NCI-H82 treated with DMSO at 0.1 percent for 48 hours (cell line): Measurements from ENCODE around the gene MTSS2.
A peak's percentile ranks its signal among the peaks of the same experiment; 100 is the strongest.
"Not testable (repeated sequence)": the region's sequence is repeated elsewhere in the genome, so short reads cannot be mapped to it uniquely, and the experiment has no call there.

Experiments used
- DNase-seq: peaks from one replicate; lab custom pipeline; 2025; ENCODE audit not compliant: unreplicated experiment; lab: John Stamatoyannopoulos, UW

The MTSS2 gene

GRCh38 chr16:70656712-70657263, 29.1 kb downstream of the MTSS2 start:
- DNase-seq = no peak

DNA sequence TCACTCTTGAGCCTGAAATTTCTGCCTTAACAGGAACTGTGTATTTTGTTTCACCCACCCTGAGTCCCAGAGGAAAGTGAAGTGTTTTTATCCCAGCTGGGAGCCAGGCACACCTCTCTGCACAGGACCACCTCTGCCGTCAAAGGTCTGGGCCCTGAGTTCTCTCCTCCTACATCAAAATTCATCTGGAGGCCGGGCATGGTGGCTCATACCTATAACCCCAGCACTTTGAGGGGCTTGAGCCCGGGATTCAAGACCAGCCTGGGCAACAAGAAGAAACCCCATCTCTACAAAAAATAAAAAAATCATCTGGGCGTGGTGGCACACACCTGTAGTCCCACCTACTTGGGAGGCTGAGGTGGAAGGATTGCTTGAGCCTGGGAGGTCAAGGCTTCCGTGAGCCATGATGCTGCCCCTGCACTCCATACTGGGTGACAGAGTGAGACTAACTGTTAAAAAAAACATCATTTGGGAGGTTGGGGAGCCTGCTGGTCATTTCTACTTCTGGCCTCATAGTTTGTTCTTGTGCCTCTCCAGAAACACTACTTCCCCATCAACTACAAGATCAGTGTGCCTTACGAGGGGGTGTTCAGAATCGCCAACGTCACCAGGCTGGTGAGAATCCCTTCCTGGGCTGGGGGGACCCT, 29.7 kb downstream of the MTSS2 start:
- no peak for DNase-seq

DNA sequence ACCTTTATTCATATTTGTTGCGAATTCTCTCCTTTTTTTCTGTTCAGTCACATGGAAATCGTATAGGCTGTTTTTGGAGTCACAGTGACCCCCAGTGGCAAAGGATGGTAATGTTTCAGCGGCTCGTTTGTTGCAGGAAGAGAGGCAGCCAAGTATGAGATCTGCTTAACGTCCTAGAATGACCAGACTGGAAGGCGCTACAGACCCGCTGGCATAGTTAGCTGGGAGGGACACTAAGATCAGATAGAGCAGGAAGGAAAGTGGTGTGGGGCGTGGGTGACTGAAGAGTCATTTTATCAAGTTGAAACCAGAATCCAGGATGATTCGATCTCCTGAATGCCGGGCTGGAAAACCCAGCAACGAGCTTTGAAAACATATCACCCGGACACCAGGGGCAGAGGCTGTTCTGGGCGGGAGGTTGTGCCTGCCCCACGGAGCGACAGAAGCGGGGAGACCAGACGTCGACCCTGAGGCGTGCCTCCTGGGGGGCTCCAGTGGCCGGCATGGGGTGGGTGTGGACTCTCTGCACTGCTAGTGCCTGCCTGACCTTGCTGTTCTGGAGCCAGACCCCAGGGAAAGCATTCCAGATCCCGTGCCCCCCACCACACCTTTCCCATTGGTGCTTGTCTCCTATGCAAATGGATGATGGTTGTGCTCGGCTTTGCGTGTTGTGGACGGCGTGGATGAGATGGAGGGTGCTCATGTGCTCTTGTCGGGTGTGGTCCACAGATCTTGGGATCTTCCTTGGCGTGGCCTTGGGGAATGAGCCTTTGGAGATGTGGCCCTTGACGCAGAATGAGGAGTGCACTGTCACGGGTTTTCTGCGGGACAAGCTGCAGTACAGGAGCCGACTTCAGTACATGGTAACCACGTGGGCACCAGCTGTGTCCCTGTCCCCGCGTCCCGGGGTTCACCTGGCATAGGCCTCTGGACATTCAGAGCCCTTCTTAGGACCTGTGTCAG, 31.8 kb downstream of the MTSS2 start:
- DNase-seq = peak; percentile 73

- no peak for DNase-seq
These were observed 32.4 kb downstream of the MTSS2 start for GRCh38 chr16:70653406-70653805.

- DNase-seq = no peak
These were observed 33.5 kb downstream of the MTSS2 start for GRCh38 chr16:70652322-70652721.

DNA sequence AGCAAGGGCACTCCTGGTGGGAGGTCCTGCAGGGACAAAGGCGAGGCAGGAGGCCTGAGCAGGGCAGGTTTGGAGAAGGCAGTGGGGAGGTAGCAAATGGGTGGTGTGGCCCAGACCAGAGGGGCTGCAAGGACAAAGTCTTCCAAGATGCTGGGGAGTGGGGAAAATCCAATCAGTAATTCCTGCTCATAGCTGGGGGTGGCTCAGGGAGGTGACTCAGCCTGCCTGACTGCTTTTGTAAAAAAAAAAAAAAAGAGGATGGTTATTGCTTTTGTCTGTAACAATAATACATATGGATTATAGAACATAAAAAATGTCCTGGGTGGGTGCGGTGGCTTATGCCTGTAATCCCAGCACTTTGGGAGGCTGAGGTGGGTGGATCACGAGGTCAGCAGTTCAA, 34.3 kb downstream of the MTSS2 start:
- no peak for DNase-seq

DNA sequence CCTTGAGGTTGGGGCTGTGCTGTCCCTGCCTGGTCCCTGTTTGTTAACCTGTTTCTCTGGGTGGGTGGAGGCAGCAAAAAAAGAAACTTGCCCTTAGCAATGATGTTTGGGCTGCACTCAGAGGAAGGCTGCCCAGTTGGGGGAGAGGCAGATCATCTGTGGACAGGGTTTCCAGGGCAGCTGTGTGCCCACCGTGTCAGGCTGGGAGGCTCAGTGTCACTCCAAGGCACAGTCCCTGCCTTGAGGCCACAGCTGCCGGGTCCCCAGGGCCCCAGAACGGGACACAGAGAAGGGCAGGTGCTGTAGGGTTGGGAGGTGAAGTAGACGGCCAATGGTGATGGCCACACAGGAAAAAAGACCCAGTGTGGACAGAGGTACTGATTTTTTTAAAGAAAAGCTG, 35.6 kb downstream of the MTSS2 start:
- no peak for DNase-seq

DNA sequence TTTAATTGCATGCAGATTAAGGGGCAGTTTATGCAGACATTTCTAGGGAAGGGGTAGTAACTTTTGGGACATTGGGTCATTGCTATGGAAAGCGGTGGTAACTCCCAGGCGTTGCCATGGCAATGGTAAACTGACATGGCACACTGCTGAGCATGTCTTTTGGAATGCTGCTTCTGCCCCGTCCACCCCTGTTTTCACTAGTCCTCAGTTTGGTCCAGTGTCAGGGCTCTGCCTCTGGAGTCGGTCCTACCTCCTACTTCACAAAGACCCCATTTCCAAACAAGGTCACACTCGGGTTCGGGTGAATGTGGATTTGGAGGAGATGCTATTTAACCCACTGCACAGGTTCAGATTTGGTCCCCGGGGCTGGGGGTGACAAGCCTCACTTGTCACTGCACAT, 36.6 kb downstream of the MTSS2 start:
- DNase-seq = no peak

GRCh38 chr16:70648606-70649005, 37.2 kb downstream of the MTSS2 start:
- no peak for DNase-seq

DNA sequence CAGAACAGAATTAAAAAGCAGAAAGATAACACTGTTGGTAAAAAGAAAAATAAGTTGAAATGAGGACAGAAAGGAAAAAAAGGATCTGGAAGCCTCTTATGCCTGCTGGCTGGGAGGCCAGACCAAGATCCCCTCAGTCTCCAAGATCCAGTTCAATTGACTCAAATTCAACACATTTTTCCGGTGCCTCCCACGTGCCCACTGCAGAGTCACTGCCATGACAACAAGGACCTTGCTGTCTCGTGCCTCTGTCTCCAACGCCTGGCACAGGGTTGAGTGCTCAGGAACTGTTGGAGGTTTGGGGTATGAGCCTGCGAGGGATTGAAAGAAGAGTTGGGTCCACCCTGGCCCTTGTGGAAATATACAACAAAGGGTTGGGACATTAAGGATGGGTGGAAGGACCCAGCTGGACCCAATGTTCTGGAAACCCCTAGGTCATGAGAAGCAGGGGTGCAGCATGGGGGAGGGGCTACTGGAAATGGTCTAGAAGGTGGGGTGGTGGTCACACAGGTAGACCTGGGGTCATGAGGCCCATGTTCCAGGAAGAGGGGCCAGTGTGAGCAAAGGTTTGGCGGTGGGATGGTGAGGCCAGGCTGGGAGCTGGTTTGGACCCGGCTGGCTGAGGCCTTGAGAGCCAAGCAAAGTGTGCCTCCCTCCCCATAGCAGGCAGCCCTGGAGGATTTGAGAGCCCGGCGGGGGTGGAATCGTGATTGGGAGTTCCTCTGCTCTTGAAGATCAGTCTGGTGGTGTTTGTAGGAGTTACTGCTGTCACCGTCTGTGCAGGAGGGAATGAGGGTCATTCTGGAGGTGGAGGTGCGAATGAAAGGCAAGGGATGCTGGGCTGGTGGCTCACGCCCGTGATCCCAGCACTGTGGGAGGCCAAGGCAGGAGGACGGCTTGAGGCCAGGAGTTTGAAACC, 38.2 kb downstream of the MTSS2 start:
- DNase-seq = no peak

GRCh38 chr16:70646260-70647241, 39.3 kb downstream of the MTSS2 start, which contains the start of gene IL34:
IL34 (plus strand) TSS chr16:70646559; CDS start chr16:70646948, 389 bp downstream.
- no peak for DNase-seq

DNA sequence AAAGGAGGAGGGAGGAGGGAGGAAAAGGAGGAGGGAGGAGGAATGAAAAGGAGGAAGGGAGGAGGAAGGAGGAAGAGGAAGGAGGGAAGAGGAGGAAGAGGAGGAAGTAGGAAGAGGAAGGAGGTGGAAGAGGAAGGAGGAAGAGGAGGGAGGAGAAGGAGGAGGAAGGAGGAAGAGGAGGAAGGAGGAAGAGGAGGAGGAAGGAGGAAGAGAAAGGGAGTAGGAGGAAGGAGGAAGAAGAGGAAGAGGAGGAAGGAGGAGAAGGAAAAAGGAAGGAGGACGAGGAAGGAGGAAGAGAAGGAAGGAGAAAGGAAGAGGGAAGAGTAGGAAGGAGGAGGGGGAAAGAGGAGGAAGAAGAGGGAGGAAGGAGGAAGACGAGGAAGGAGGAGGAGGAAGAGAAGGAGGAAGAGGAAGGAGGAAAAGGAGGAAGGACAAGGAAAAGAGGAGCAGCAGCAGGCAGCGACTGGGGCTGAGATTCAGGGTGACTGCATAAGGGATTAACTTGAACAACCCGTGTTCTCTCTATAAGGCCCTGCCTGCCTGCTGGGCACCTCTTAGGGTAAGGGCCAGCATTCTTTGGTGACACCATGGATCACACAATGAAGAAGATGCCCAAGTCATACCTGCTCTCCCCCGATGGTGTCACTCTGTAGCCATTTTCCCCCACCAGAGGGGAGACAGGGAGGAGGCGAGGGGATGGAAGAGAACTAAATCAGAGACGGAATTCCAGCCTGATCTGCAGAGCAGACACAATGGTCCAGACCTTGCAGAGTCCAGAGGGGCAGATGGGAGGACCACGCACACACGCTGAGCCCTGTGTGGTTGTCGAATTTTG, 40.9 kb downstream of the MTSS2 start:
- DNase-seq = no peak

DNA sequence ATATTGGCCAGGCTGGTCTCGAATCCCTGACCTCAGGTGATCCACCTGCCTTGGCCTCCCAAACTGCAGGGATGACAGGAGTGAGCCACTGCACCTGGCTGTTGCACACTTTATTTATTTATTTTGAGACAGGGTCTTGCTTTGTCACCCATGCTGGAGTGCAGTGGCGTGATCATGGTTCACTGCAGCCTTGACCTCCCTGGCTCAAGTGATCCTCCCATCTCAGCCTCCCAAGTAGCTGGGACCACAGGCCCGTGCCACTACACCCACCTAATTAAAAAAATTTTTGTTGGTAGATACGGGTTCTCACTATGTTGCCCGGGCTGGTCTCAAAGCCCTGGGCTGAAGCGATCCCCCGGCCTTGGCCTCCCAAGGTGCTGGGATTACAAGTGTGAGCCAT, 42.6 kb downstream of the MTSS2 start:
- not testable (repeated sequence) for DNase-seq

DNA sequence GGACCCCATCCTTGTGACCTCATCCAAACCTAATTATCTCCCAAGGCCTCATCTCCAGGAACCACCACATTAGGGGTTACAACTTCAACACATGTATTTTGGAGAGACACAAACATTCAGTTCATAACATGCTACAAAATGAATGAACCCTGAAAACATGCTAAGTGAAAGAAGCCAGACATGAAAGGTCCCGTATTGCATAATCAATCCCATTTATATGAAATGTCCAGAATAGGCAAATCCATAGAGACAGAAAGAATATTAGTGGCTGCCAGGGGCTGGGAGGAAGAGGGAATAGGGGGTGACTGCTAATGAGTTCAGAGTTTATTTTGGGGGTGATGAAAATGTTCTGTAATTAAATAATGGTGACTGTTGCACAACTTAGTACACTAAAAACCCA, 43.2 kb downstream of the MTSS2 start:
- no peak for DNase-seq

GRCh38 chr16:70638814-70639792, 46.8 kb downstream of the MTSS2 start:
- no peak for DNase-seq
